ENCODE data around the gene MCUR1.
"Not testable (repeated sequence)": the region's sequence is repeated elsewhere in the genome, so short reads cannot be mapped to it uniquely, and the experiment has no call there.

Gene MCUR1

DNA sequence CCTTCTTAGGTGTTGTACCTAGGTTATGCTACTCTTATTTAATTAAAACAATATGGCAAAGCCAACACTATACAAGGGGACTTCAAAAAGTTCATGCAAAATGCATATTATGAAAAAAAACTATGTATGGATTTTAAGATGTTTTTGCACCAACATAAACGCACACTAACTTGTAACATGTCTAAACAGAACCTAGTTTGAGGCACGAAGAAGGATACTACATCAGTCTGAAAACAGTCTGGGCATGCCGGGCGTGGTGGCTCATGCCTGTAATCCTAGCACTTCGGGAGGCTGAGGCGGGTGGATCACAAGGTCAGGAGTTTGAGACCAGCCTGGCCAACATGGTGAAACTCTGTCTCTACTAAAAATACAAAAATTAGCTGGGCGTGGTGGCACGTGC, 34.2 kb downstream of the MCUR1 start:
- DNase-seq (ENCODE audit: low read depth, low spot score): not testable (repeated sequence)

DNA sequence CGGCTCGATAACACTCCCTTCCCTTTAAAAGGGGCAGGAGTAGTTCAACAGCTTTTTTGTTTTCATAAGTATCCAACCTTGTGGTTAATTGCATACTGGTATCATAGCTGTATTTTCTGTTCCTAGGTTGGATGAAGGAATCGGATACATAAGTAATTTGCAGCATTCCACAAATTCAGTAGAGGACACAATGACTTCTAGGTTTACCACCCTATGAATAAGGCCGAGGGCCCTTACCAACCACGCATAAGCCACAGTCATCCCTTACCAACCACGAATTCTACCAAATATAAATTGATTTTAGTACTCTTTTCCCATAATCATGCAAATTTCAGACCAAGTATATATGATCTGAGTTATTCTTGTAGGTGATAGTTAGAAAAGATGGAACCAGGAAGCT, 36.3 kb downstream of the MCUR1 start:
- DNase-seq (ENCODE audit: low read depth, low spot score): no peak

DNA sequence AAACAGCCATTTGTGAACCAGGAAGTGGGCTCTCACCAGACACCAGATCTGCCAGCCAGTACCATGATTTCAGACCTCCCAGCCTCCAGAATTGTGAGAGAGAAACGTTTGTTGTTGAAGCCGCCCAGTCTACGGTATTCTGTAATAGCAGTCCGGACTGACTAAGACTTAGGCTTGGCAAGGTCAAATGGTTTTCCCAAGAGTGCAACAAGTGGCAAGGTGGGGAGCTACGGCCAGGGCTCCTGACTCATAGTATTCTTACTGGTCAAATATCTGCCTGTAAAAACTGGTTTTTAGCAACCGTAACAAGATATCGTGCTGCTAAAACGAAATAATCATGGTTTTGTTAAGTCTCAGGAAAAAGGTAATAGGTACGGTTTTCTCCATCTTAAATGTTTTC, 37.8 kb downstream of the MCUR1 start:
- no peak for DNase-seq (ENCODE audit: low read depth, low spot score)

DNA sequence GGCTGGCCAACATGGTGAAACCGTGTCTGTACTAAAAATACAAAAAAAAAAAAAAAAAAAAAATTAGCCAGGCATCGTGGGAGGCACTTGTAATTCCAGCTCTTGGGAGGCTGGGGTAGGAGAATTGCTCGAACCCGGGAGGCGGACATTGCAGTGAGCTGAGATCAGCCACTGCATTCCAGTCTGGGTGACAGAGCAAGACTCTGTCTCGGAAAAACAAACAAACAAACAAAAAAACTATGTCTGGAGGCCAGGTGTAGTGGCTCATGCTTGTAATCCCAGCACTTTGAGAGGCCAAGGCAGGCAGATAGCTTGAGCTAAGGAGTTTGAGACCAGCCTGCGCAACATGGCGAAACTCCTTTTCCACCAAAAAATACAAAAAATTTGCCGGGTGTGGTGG, 38.9 kb downstream of the MCUR1 start:
- DNase-seq (ENCODE audit: low read depth, low spot score): not testable (repeated sequence)

DNA sequence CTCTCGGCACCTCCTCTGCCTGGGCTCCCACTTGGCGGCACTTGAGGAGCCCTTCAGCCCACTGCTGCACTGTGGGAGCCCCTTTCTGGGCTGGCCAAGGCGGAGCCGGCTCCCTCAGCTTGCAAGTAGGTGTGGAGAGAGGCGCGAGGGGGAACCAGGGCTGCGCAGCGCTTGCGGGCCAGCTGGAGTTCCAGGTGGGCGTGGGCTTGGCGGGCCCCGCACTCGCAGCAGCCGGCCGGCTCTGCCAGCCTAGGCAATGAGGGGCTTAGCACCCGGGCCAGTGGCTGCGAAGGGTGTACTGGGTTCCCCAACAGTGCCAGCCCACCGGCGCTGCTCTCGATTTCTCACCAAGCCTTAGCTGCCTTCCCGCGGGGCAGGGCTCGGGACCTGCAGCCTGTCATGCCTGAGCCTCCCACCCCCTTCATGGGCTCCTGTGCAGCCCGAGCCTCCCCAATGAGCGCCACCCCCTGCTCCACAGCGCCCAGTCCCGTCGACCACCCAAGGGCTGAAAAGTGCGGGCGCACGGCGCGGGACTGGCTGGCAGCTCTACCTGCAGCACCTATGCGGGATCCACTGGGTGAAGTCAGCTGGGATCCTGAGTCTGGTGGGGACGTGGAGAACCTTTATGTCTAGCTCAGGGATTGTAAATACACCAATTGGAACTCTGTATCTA, 41.9 kb downstream of the MCUR1 start:
- not testable (repeated sequence) for DNase-seq (ENCODE audit: low read depth, low spot score)

DNA sequence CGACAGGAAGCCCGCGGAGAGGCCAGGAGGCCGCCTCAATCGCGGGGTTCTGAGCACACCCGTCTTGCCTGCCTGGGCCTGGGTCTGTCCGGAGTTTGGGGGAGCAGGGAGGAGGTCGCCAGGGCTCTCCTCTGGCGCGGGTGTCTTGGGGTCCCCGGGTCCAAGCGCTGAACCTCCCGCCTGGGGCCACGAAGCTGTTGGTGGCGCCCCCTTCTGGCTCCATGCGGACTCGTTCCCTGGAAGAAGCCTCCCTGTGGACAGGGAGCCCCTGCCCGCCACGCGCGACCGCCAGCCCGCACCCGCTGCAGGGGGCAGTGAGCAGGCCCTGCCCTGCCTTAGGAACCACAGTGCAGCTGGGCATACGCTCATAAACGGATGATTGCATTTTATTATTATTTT, 44.7 kb downstream of the MCUR1 start:
- no peak for DNase-seq (ENCODE audit: low read depth, low spot score)

DNA sequence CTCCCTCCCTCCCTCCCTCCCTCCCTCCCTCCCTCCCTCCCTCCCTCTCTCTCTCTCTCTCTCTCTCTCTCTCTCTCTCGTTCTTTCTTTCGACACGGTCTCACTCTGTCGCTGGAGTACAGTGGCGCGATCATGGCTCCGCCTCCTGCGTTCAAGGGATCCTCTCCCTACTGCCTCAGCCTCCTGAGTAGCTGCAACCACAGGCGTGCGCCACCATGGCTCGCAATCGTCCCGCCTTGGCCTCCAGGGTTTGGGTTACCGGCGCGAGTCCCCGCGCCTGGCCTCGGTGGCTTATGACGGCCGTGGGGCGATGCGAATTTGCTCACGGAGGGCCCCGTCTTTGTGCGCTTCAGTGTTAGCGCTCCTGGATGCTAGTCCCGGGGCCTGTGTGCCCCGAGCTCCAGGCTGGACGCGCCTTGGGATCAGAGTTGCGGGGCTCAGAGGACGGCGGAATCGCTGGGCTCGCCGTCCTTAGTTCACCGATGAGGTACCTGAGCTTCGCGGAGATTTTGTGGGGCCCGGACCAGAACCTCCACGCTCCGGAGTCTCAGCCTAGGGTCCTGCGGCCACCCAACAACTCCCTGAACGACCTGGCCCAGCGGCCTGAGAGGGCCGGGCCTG, 45.2 kb downstream of the MCUR1 start:
- DNase-seq (ENCODE audit: low read depth, low spot score): no peak

- DNase-seq (ENCODE audit: low read depth, low spot score): no peak
Measured at GRCh38 chr6:13767121-13767808, 47.1 kb downstream of the MCUR1 start.

- no peak for DNase-seq (ENCODE audit: low read depth, low spot score)
Measured at GRCh38 chr6:13766201-13766634, 48.1 kb downstream of the MCUR1 start.

- no peak for DNase-seq (ENCODE audit: low read depth, low spot score)
Measured at GRCh38 chr6:13765570-13765969, 48.8 kb downstream of the MCUR1 start.

DNA sequence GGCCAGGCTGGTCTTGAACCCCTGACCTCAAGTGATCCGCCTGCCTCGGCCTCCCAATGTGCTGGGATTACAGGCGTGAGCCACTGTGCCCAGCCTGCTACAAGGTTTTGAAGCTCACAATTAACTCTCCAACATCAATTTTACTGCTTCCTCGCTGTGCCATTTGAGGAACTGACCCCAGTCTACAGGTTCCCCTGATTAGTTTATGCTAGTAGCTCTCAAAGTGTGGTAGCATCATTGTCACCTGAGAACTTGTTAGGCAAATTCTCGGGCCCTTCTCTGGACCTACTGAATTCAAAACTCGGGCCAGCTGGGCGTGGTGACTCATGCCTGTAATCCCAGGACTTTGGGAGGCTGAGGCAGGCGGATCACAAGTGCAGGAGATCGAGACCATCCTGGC, 49.4 kb downstream of the MCUR1 start:
- DNase-seq (ENCODE audit: low read depth, low spot score): no peak

GRCh38 chr6:13763740-13764381, 50.5 kb downstream of the MCUR1 start:
- DNase-seq (ENCODE audit: low read depth, low spot score): no peak

DNA sequence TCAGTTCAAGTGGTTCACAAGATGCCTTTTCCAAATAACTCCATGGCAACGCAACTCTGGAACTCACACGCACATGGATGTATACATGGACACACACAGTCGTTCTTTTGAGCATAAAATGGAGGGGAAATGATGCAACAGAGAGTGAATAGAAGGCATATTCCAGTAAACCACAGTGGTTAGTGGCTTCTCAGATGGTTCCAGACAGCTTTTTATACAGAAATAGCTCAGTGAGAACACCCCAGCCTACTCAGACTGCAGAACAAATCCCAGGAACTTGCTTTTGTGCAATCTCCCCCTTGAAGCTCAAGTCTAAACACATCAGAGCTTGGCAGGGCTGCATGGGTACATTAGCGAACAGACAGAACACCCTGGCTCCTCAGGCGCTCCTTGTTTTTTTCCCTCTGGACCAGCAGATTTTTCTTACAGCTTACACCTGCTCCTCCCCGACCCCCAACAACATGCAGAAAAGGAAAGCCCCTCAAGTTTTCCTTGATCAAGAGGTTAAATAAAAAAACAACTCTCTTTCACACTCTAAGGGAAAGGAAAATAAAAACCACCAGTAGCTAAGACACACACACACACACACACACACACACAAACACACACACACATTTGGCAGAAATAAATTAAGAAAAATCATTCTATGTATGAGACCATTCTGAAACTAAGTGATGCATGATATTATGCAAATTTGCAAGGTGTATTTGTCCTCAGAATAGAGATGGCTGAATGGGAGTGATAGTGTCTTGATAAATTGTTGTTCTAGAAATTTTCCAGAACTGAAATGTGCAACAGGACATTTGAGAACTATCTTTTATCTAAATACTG, 51.5 kb downstream of the MCUR1 start:
- DNase-seq (ENCODE audit: low read depth, low spot score): no peak

DNA sequence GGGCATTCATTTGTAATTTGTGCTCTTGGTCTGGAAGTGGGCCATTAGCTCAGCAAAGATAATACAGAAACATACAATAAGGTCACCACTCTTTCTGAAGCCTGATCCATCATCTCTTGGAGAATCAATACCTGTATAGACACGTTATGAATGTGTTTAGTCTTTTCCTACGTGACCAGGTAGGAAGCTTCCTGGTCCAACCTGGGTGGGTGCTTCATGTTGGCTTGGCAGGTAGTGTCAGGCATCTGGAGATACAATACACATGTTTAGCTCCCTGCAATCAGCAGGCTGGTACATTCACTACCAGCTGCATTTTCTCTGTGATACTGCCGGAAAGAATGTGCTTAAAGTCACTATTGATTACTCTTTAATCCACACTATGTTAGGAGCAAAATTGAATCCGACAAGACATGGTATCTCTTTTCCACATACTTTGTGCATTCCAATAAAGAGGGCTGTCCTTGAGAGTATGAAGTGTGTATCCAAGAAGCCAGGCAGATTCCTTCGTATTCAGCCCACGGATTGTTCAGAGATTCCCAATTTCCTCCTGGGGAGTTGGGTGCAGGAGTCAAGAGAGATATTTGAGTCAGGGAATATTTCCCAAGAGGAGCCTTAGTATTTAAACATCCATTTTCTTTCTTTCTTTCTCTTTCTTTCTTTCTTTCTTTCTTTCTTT, 52.9 kb downstream of the MCUR1 start:
- DNase-seq (ENCODE audit: low read depth, low spot score): no peak

- DNase-seq (ENCODE audit: low read depth, low spot score): no peak
Measured at GRCh38 chr6:13760307-13761304, 53.8 kb downstream of the MCUR1 start.

- no peak for DNase-seq (ENCODE audit: low read depth, low spot score)
Measured at GRCh38 chr6:13759025-13759424, 55.3 kb downstream of the MCUR1 start.

GRCh38 chr6:13754644-13755043, 59.7 kb downstream of the MCUR1 start:
- DNase-seq (ENCODE audit: low read depth, low spot score): no peak

- no peak for DNase-seq (ENCODE audit: low read depth, low spot score)
Measured at GRCh38 chr6:13743736-13744127, 70.6 kb downstream of the MCUR1 start.

DNA sequence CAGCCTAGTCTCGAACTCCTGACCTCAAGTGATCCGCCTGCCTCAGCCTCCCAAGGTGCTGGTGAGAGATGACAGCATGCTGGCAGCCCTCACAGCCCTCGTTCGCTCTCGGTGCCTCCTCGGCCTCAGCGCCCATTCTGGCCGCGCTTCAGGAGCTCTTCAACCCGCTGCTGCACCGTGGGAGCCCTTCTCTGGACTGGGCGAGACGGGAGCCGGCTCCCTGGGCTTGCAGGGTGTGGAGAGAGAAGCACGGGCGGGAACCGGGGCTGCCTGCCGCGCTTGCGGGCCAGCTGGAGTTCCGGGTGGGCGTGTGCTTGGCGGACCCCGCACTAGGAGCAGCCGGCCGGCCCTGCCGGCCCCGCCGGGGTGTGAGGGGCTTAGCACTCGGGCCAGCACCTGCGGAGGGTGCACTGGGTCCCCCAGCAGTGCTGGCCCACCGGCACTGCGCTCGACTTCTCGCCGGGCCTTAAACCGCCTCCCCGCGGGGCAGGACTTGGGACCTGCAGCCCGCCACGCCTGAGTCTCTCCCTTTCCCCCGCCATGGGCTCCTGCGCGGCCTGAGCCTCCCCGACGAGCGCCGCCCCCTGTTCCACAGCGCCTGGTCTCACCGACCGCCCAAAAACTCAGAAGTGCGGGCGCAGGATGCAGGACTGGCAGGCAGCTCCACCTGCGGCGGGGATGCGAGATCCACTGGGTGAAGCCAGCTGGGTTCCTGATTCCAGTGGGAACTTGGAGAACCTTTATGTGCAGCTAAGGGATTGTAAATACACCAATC, 71.2 kb downstream of the MCUR1 start:
- DNase-seq (ENCODE audit: low read depth, low spot score): no peak

Data from activated naive CD8-positive, alpha-beta T cell treated with anti-CD3 and anti-CD28 coated beads, Interleukin-2, amount 50 U/mL, for 16 hours (primary cell).